Stimulated activated CD8-positive, alpha-beta memory T cell treated with anti-CD3 and anti-CD28 coated beads, Interleukin-12 subunit alpha, Interleukin-12 subunit beta, amount 100 ng/mL, for 4 hours (primary cell): ENCODE data around the gene RAB11FIP3.

ENCODE experiments used
- DNase-seq: peaks from one replicate; pipeline ENCODE4 v3.0.0-alpha.2; 2020; ENCODE audit warnings: low read depth

Gene RAB11FIP3

GRCh38 chr16:519425-519824 is 94.0 kb downstream of the RAB11FIP3 start:
- no peak for DNase-seq

- no peak for DNase-seq
Observed at GRCh38 chr16:519841-520687, 94.6 kb downstream of the RAB11FIP3 start.

DNA sequence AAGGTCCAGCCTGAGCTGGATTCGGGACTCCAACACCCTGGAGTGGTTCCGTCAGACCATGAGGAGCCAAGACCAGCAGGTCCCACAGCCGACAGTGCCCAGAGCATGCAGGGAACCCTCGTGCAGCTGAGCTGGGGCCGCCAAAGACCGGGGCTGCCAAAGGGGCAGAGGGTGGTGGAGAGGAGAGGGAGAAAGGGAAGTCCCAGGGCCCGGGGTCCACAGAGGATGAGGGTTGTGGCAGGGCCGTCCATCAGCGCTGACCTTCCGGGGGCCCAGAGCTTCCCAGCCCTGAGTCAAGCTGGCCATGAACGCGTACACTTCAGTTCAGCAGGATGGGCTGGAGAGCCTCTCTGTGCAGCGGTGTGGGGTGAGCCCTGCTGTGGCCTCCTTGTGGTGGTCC is 95.4 kb downstream of the RAB11FIP3 start:
- no peak for DNase-seq

DNA sequence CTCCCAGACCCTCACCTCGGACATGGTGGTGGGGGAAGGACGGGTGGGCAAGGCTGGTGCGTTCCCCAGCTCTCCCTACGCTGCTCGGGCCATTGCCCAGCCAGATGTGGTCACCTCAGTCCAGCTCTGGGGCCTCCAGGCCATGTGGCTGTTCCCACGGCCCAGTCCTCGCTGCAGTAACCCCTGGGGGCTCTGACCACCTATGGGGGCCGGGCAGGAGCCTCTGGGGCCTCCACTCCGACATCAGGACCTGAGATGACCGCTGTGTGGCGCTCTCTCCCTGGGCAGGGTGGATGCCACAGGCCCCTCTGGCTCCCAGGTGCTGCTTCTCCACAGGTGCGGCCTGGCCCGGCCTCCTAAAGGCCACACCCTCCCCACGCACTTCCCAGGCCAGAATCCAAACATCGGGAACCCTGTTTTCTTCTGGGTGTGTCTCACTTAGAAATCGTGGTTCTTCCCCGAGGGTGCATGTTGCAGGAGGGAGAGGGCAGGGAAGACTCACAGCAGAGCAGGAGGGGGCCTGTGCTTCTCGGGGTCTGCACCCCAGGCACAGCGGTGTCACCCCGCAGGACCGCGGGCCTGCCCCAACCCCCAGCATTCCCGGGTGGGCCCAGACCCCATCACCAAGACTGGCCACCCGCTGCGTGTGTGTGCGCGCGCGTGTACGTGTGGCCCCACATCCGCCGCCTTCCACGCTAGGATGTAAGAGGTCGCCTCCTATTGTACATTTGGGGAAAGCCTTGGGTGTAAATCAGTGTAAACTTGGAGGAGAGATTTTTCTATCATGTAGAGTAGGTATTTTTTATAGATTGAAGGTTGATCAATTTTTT is 96.1 kb downstream of the RAB11FIP3 start:
- no peak for DNase-seq

- DNase-seq: no peak
Observed at GRCh38 chr16:522320-523096, 97.1 kb downstream of the RAB11FIP3 start.

- no peak for DNase-seq
Observed at GRCh38 chr16:523097-523741, 97.8 kb downstream of the RAB11FIP3 start.

DNA sequence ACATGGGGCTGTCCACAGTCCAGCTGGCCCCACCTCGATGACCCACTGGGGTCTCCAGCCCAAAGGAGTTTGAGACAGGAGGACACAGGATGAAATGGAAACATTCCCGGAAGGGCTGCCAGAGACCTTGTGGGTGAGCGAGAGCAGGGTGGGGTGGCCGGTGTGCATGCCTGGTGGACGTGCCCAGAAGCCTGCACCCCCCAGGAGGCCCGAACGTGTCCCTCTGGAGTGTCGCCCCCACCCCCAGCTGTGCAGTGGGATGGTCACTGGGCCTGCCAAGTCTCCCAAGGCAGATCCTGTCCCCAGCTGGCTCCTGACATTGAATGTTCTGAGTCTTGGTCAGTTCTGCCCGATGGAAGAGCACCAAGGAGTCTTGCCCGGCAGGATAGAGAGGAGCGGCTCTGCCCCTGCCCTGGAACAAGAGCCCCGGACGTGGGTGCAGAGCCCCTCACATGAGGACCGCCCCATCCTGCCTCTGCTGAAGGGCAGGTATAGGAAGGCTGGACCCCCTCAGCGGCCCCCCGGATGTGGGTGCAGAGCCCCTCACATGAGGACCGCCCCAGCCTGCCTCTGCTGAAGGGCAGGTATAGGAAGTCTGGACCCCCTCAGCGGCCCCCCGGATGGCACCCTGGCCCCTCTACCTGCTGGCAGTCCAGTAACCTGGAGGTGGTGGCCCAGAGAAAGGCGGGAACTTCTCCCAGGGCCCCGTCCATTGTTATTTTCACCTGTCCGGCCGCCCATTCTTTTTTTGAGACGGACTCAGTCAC is 99.0 kb downstream of the RAB11FIP3 start:
- DNase-seq: no peak

DNA sequence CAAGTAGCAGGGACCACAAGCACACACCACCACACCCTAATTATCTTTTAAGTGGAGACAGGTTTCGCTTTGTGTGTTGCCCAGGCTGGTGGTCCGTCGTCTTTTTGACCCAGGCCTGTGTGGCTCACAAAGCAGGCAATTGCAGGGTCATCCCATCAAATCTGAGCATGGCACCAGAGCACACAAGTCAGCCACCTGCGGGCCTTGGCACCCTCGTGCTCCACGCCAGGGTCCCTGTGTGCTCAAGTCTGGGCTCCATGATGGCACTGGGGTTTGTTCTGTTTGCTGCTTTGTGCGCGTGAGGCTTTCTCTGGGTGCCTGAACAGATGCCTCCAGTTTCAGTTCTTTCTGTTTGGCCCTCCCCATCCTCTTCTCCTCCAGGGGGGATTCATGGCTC is 99.7 kb downstream of the RAB11FIP3 start:
- no peak for DNase-seq

DNA sequence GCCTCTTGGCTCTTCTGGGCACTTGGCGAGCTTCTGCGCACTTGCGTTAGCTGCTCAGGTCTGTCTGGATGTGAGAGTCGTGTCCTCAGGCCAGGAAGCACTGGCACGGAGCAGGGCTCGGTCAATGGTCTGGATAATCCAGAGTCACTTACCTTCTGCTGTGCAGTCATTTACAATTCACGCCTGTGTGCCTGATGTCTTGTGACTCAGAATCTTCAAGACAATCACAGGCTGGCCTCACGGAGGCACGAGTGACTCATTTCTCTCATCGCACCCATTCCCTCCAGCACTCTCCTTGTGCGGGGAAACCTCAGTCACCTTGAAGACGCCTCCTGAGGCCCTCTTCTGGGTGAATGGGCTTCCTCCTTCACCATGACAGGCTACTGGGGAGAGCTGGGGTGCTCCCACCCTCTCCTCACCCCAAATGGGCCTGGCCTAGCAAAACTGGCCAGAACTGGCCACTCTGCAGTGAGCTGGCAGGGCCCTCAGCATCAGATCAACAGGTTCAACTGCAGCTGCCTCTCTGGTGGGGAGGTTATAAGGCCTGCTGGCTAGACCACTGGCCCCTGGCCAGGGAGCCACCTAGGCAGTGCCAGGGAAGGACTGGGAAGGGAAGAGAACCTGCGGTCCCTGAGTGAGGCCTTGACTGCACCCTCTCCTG is 100.2 kb downstream of the RAB11FIP3 start:
- peak; percentile 46 for DNase-seq

DNA sequence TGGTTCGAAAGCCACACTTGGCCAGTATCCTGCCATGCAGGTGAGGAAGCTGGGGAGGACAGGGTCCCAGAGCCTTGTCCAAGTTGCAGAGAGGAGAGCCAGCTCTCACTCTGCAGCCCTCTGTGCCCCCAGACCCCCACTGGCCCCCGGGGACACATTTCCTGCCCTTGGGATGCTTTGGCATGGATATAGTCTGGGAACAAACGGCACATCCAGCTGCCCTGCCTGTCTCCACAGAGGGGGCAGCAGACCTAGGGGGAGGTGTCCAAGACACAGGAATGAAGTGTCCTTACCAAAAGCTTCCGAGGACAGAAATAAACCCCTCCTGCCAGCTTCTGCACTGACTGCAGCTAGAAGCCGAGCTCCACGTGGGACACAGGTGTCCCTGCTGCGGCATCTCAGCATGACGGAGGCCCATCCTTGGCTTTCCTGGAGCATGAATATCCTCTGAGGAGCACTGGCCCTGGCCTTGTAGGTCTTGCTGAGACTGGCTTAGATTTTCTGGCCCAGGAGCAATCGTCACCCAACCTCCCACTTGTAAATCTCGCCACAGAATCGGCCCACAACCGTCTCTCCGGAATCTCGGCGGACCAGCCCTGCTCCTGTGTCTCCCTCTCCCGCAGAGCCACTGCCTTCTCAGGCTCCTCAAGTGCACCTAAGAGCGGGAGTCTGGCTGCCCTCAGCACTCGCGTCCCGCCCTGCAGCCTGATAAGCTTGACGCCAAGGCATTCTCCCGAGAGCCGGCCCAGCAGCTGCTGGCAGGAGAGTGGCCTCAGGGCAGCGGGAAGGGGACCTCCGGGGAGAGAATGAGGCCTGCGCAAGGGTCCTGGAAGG is 100.9 kb downstream of the RAB11FIP3 start:
- DNase-seq: no peak

GRCh38 chr16:527015-527903 is 101.8 kb downstream of the RAB11FIP3 start, which contains the start of gene CAPN15:
Gene CAPN15 (plus strand): TSS chr16:527712. CDS start chr16:546839, 19,127 bp downstream.
- peak; percentile 82 for DNase-seq

DNA sequence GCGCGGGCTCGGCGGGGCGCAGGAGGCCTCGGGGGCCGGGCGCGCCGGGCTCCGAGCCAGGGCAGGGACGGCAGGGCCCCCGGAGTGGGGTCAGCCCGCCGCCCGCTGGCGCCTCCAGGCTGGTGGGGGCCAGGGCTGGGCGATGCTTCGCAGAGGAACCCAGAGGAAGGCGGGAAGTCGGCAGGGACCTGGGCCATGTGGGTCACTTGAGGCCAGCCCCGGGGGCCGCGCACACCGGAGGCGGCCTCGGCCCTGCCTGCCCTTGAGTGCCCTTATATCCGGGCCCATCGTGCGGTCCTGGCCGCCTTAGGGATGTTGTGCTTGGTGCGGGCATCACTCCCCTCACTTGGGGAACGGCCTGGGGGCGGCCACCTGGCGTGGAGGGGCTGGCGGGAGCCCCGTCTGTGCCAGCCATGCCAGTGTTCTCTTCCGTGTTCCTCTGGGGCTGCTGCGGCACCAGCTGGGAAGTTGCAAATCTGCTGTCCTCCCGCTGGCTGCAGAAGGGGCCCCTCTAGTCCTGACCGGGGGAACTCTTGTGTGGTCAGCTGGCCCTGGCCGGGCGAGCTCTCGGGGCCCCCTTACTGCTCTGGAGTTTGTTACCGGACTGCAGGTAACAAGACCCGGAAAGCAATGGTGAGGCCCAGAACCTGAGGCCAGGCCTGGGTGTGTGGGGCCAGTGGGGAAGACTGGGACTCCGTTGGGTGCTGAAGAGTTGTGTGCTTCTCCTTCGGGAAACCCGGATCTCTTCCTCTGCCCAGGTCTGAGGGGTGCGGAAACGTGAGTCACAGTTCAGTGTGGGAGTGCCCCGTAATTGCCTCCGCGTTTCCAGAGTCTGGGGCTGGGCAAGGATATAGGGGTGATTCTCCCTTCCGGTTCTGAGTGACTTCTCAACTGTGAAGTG is 102.9 kb downstream of the RAB11FIP3 start:
- DNase-seq: no peak

DNA sequence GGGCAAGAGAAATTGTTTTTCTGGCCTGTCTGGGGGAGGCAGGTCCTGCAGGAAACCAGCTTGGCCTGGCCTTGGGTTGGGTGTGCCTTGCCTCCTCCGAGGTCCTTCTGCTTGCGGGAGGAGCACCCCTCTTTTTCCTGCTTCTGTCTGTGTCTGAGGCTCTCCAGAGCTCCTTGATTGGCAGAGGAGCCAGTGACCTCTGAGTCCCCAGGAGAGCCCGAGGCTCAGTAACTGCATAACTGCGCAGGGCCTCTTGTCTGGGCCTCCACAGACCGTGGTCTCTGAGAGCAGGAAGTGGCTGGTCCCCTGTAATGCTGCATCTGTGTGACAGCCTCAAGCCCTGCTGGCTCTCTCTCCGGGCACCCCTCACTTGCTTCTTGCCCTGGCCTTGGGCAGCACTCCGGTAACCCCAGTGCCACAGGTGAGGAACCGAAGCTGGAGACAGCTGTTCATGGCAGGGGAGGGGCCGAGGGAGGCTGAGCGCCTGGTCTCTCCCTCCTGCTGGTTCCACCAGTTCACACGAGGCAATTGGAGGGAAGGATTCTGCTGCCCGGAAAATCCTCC is 103.6 kb downstream of the RAB11FIP3 start:
- DNase-seq: no peak

GRCh38 chr16:530111-530817 is 104.8 kb downstream of the RAB11FIP3 start:
- DNase-seq: no peak

- no peak for DNase-seq
Observed at GRCh38 chr16:531494-532125, 106.2 kb downstream of the RAB11FIP3 start.
